ENCODE results near the gene AREL1.

DNA sequence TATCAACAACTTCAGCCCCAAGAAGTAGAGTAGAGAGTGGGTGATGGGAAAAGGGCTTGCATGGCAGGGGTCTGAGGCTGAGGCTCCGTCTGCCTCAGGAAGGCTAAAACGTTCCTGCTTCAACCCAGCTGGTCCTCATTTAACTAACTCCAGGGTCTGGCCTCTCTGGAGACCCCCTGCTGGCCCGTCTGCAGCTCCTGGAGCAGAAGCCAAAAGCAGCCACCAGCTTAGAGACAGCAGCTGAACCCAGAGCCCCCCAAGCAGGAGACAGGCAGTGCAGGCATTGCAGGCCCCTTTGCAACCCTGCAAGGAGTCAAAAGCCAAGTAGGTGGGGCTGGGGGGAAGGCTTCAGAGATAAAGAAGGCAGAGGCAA lies 75.7 kb downstream of the AREL1 start:
- TF ChIP-seq, protein P1, sequence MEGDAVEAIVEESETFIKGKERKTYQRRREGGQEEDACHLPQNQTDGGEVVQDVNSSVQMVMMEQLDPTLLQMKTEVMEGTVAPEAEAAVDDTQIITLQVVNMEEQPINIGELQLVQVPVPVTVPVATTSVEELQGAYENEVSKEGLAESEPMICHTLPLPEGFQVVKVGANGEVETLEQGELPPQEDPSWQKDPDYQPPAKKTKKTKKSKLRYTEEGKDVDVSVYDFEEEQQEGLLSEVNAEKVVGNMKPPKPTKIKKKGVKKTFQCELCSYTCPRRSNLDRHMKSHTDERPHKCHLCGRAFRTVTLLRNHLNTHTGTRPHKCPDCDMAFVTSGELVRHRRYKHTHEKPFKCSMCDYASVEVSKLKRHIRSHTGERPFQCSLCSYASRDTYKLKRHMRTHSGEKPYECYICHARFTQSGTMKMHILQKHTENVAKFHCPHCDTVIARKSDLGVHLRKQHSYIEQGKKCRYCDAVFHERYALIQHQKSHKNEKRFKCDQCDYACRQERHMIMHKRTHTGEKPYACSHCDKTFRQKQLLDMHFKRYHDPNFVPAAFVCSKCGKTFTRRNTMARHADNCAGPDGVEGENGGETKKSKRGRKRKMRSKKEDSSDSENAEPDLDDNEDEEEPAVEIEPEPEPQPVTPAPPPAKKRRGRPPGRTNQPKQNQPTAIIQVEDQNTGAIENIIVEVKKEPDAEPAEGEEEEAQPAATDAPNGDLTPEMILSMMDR (IDR thresholded peaks at IDR 0.05) = no peak
- TF ChIP-seq EP300 (IDR thresholded peaks at IDR 0.05) (no peak), POLR2A (IDR thresholded peaks at IDR 0.05) (no peak)

Measured in ovary (tissue), 3 donors.